Natural killer cell (primary cell): ENCODE results near the gene SLC12A4. TPM values are rescaled to one million over a fixed set of nuclear protein-coding genes. Genes with fewer than 3 reads are reported as not detected.

Experiments used
- ATAC-seq, 3 donors: fragments of 150-1000 bp in 2 of 3; fragments of 200-7000 bp in 1 of 3; cut with Tn5 transposase; 1 replicate in 1 of 3; 2 replicates in 2 of 3; pipeline ENCODE4 v1.10.0; 2021; ENCODE audit warnings: mild to moderate bottlenecking in 2 of 3, moderate library complexity in 2 of 3
- DNase-seq, 2 donors: peaks; one replicate each; pipeline versions ENCODE4 v3.0.0 to v3.0.0-alpha.2; 2013 to 2021; ENCODE audit warnings: mixed read lengths in 1 of 2
- H3K27ac ChIP-seq: one replicate; pipeline ENCODE4 v1.5.1; 2013; ENCODE audit warnings: mild to moderate bottlenecking, low read length
- H3K27me3 ChIP-seq: one replicate; pipeline ENCODE4 v1.6.1; 2013; ENCODE audit warnings: low read length; ENCODE audit not compliant: control insufficient read depth, insufficient read depth
- H3K36me3 ChIP-seq: one replicate; pipeline ENCODE4 v1.6.1; 2013; ENCODE audit warnings: low read length; ENCODE audit not compliant: control insufficient read depth, insufficient read depth
- H3K4me1 ChIP-seq: one replicate; pipeline ENCODE4 v1.6.1; 2013; ENCODE audit warnings: low read length; ENCODE audit not compliant: control insufficient read depth, insufficient read depth
- H3K4me3 ChIP-seq: one replicate; pipeline ENCODE4 v1.5.1; 2013; ENCODE audit warnings: low read length
- H3K9me3 ChIP-seq: one replicate; pipeline ENCODE4 v1.6.1; 2013; ENCODE audit warnings: low read length; ENCODE audit not compliant: control insufficient read depth, insufficient read depth
- H3K27ac Mint-ChIP-seq, 2 donors: one replicate each; pipeline ENCODE4 v1.8.0; 2022; ENCODE audit warnings: mild to moderate bottlenecking in 2 of 2, mixed read lengths in 2 of 2, moderate library complexity in 1 of 2
- H3K27me3 Mint-ChIP-seq, 2 donors: one replicate each; pipeline ENCODE4 v1.8.0; 2022; ENCODE audit warnings: low read depth in 2 of 2, mixed read lengths in 2 of 2
- H3K36me3 Mint-ChIP-seq: one replicate; pipeline ENCODE4 v1.8.0; 2022; ENCODE audit warnings: mixed read lengths
- H3K4me1 Mint-ChIP-seq, 2 donors: one replicate each; pipeline ENCODE4 v1.8.0; 2022; ENCODE audit warnings: mixed read lengths in 2 of 2
- H3K4me3 Mint-ChIP-seq: one replicate; pipeline ENCODE4 v1.8.0; 2022; ENCODE audit warnings: mild to moderate bottlenecking, moderate library complexity, mixed read lengths
- H3K9me3 Mint-ChIP-seq, 2 donors: one replicate each; pipeline ENCODE4 v1.8.0; 2022; ENCODE audit warnings: mixed read lengths in 2 of 2
- WGBS: methylation state at CpG from one replicate; pipeline ENCODE4 v1.1.7; 2013; ENCODE audit warnings: missing lambda C conversion rate; ENCODE audit not compliant: insufficient coverage; 5-methylcytosine and 5-hydroxymethylcytosine counted together
- intact Hi-C: fragments of 100-400 bp; cut with micrococcal nuclease; formaldehyde crosslinking; loops from one replicate; pipeline ENCODE4 v1.14.2; 2022
- total RNA-seq, 4 donors: library from RNA; stranded (reverse); fragments of 120-200 nt in 1 of 4; gene quantifications; one replicate each; pipeline versions ENCODE4 v1.2.3 to v1.2.4, GENCODE V29; 2013 to 2022
- TF ChIP-seq, protein P1 (sequence below): fragments of 200-600 bp; IDR thresholded peaks from one replicate; pipeline ENCODE4 v1.8.0; 2022; ENCODE audit warnings: antibody characterized with exemption

SLC12A4 gene
- total RNA-seq, 3 donors from 2014 or later (not counting 1 experiment from before 2014, with no cell fraction given), result 30.0 to 47.0 (median 30.5) TPM

DNA sequence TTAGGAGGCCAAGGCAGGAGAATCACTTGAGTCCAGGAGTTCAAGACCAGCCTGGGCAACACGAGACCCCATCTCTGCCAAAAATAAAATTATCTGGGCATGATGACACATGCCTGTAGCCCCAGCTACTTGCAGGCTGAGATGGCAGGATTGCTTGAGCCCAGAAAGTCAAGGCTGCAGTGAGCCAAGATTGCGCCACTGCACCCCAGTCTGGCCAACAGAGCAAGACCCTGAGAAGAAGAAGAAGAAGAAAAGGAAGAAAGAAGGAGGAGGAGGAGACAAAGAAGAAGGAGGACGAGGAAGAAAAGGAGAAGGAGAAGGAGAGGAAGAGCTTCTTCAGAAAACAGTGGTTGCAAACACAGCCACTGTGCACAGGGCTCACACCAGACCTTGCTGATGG lies 20.2 kb upstream of the SLC12A4 start:
- WGBS, result 85% methylated on average over 3 of the region's 3 CpGs
- H3K27me3 ChIP-seq, result no peaks in the 10 kb centered on the region
- Mint-ChIP-seq H3K27ac (peak overlapping the region; percentile 1 to 37), H3K36me3 (no peaks in the 10 kb centered on the region), H3K4me1 (peaks cover 21 to 42% of the 10 kb centered on the region in 2 donors), H3K9me3 (no peaks in the 10 kb centered on the region), H3K27me3 (no peaks in the 10 kb centered on the region), H3K4me3 (no peak overlapping the region)
- no peak overlapping the region for H3K27ac ChIP-seq
- DNase-seq, result no peak
- TF ChIP-seq, protein P1, sequence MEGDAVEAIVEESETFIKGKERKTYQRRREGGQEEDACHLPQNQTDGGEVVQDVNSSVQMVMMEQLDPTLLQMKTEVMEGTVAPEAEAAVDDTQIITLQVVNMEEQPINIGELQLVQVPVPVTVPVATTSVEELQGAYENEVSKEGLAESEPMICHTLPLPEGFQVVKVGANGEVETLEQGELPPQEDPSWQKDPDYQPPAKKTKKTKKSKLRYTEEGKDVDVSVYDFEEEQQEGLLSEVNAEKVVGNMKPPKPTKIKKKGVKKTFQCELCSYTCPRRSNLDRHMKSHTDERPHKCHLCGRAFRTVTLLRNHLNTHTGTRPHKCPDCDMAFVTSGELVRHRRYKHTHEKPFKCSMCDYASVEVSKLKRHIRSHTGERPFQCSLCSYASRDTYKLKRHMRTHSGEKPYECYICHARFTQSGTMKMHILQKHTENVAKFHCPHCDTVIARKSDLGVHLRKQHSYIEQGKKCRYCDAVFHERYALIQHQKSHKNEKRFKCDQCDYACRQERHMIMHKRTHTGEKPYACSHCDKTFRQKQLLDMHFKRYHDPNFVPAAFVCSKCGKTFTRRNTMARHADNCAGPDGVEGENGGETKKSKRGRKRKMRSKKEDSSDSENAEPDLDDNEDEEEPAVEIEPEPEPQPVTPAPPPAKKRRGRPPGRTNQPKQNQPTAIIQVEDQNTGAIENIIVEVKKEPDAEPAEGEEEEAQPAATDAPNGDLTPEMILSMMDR, result no peak
- peaks cover 9% of the 10 kb centered on the region for H3K36me3 ChIP-seq
- no peaks in the 10 kb centered on the region for H3K9me3 ChIP-seq
- no peak for ATAC-seq
- intact Hi-C loops, result no loop called here
- H3K4me3 ChIP-seq, result no peak overlapping the region
- peaks cover 60% of the 10 kb centered on the region for H3K4me1 ChIP-seq

DNA sequence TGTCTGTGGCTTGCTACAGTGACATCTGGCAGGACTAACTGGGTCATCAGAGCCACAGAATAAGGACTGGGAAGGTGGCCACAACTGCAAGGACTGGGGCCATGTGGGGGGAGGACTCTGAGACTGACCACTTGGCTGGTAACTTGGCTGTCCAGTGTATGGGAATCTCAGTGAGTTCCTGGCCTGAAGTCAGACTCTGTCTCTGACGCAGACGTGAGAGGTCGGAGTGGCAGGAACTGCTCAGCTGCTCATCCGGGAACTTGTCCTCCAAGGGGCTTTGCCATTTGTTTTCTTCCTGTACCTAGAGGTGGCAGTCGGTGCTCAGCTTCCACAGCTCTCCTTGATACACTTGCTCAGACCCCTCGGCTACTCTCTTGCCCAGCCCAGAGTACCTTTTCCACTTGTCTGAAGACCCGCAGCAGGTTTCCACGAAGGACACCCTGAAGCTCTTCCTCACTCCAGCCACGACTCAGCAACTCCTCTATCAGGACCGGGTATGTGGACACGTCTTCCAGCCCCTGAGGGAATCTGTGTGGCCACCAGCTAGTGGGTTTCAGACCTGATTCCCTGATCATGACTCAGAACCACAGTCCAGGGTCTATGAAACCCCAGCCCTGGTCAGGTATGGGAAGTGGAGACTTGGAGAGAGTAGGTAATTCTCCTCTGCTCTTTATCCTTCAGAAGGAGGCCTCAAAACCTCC lies 19.2 kb upstream of the SLC12A4 start:
- H3K9me3 ChIP-seq, result no peaks in the 10 kb centered on the region
- H3K4me1 ChIP-seq, result peaks cover 56% of the 10 kb centered on the region
- no peaks in the 10 kb centered on the region for H3K9me3 Mint-ChIP-seq
- H3K27me3 ChIP-seq, result no peaks in the 10 kb centered on the region
- no peak for DNase-seq
- WGBS, result 88% methylated on average over 11 of the region's 11 CpGs
- TF ChIP-seq, protein P1, result no peak
- peaks cover 9% of the 10 kb centered on the region for H3K36me3 ChIP-seq
- no peak overlapping the region for H3K4me3 Mint-ChIP-seq
- no peaks in the 10 kb centered on the region for H3K36me3 Mint-ChIP-seq
- H3K27ac ChIP-seq, result no peak overlapping the region
- H3K27me3 Mint-ChIP-seq, result no peaks in the 10 kb centered on the region
- no peak overlapping the region for H3K4me3 ChIP-seq
- peaks cover 25 to 38% of the 10 kb centered on the region in 2 donors for H3K4me1 Mint-ChIP-seq
- peak overlapping the region; percentile 37 to 56 for H3K27ac Mint-ChIP-seq
- intact Hi-C loops, result no loop called here
- no peak for ATAC-seq

DNA sequence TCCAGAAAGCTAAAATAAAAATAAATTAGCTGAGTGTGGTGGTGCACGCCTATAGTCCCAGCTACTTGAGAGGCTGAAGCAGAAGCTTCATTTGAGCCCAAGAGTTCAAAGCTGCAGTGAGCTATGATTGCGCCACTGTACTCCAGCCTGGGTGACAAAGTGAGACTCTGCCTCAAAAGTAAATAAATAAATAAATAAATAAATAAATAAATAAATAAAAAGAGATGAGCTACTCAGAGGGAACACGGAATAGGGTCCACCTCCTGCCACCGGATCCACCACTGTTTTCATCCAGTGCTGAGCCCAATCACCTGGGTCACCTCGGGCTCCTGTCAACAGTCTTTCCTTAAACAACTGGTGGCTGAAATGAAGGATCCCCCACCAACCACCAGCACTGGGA lies 18.5 kb upstream of the SLC12A4 start:
- H3K27ac ChIP-seq, result no peak overlapping the region
- no peaks in the 10 kb centered on the region for H3K9me3 ChIP-seq
- H3K27me3 ChIP-seq, result no peaks in the 10 kb centered on the region
- no peaks in the 10 kb centered on the region for H3K36me3 Mint-ChIP-seq
- TF ChIP-seq, protein P1, result no peak
- ATAC-seq (no peak), DNase-seq (no peak)
- intact Hi-C loops, result no loop called here
- H3K9me3 Mint-ChIP-seq, result no peaks in the 10 kb centered on the region
- no peak overlapping the region for H3K27ac Mint-ChIP-seq
- no peaks in the 10 kb centered on the region for H3K27me3 Mint-ChIP-seq
- H3K4me1 Mint-ChIP-seq, result peaks cover 25 to 33% of the 10 kb centered on the region in 2 donors
- peaks cover 9% of the 10 kb centered on the region for H3K36me3 ChIP-seq
- H3K4me1 ChIP-seq, result peaks cover 49% of the 10 kb centered on the region
- H3K4me3 Mint-ChIP-seq, result no peak overlapping the region
- no peak overlapping the region for H3K4me3 ChIP-seq
- WGBS, result 93% methylated on average over 4 of the region's 5 CpGs
